ENCODE data around the gene CHMP4B.

CHMP4B gene

DNA sequence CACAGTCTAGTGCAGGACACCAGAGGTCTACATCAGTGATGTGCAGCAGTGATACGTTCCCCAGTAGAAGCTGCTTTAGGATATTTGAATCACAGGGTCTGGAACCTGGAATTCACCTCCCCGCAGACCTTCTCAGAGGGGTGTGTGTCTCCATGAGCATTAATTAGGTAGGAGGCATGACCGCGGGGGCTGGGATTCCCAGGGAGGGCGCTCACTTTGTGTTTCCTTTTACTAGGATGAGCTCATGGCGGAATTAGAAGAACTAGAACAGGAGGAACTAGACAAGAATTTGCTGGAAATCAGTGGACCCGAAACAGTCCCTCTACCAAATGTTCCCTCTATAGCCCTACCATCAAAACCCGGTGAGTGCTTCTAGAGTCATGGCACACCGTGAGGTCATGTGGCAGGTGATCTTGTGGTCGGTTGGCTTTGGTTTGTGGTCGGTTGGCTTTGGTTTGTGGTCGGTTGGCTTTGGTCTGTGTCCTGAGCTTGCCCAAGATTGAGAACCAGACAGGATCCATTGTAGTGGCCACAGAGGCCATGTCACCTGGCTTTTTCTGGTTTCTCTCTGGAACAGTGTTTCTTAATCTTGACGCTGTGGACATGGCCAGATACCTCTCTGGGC lies 40.8 kb downstream of the CHMP4B start:
- Histone ChIP-seq H3K9ac (ENCODE audit: low read length) (no peak overlapping the region), H3K36me3 (ENCODE audit: control insufficient read depth, insufficient read depth, low read length) (peaks cover 55% of the 10 kb centered on the region), H3K27ac (ENCODE audit: low read depth, low read length) (no peak overlapping the region), H3K4me1 (ENCODE audit: control insufficient read depth, insufficient read depth, low read length) (peaks cover 7% of the 10 kb centered on the region; the same call in 1 of the 2 replicates), H3K27me3 (ENCODE audit: control insufficient read depth, insufficient read depth, low read length) (no peaks in the 10 kb centered on the region), H3K9me3 (ENCODE audit: control insufficient read depth, insufficient read depth, low read depth, low read length) (no peaks in the 10 kb centered on the region), H3K4me3 (ENCODE audit: low read depth, low read length) (no peak overlapping the region)

DNA sequence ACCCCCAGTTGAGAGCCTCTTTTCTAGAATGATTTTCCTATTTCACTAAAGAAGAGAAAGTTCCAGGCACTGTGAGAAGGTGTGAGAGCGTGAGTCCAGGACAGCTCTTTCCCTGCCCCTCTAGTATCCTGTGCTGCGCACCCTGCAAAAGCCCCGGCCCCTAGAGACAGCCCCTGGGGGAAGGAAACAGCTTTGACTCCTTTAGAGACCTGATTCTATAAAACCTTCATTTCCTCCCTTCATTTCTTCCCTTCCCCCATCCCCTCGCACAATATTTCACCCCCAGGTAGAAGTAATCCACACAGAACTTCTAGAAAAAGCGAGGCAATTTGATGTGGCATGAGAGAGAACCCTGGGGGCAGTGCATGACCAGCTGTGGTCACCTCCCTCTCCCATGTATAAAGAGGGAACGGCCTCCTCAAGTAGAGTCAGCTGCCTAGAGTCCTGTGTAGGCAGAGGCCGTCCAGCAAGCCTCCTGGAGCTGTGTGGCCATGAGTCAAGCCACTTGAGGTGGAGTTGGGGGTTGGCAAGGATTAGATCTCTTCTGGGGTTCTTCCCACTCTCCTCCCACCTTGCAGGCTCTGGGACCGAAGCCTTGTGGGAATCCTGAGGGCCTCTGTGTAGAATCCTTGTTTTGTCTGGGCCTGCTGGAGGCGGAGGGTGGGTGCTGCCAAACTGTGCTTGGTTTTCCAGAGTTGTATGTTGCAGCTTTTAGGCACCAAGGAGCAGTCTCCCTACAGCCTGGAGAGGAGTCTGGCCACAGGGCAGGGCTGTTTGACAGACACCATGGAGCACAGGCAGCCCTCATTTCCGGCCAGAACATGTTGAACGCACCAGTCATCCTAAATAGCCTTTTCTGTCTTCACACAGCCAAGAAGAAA lies 41.7 kb downstream of the CHMP4B start:
- Histone ChIP-seq H3K9me3 (ENCODE audit: control insufficient read depth, insufficient read depth, low read depth, low read length) (no peaks in the 10 kb centered on the region), H3K4me1 (ENCODE audit: control insufficient read depth, insufficient read depth, low read length) (no peaks in the 10 kb centered on the region), H3K4me3 (ENCODE audit: low read depth, low read length) (no peak overlapping the region), H3K36me3 (ENCODE audit: control insufficient read depth, insufficient read depth, low read length) (peaks cover 55% of the 10 kb centered on the region), H3K9ac (ENCODE audit: low read length) (no peak overlapping the region), H3K27me3 (ENCODE audit: control insufficient read depth, insufficient read depth, low read length) (no peaks in the 10 kb centered on the region), H3K27ac (ENCODE audit: low read depth, low read length) (no peak overlapping the region)

DNA sequence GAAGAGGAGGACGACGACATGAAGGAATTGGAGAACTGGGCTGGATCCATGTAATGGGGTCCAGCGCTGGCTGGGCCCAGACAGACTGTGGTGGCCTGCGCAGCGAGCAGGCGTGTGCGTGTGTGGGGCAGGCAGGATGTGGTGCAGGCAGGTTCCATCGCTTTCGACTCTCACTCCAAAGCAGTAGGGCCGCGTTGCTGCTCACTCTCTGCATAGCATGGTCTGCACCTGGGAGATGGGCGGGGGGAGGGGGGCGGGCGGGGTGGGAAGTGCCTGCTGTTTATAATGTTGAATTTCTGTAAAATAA lies 42.3 kb downstream of the CHMP4B start:
- H3K27ac ChIP-seq (ENCODE audit: low read depth, low read length) = no peak overlapping the region

DNA sequence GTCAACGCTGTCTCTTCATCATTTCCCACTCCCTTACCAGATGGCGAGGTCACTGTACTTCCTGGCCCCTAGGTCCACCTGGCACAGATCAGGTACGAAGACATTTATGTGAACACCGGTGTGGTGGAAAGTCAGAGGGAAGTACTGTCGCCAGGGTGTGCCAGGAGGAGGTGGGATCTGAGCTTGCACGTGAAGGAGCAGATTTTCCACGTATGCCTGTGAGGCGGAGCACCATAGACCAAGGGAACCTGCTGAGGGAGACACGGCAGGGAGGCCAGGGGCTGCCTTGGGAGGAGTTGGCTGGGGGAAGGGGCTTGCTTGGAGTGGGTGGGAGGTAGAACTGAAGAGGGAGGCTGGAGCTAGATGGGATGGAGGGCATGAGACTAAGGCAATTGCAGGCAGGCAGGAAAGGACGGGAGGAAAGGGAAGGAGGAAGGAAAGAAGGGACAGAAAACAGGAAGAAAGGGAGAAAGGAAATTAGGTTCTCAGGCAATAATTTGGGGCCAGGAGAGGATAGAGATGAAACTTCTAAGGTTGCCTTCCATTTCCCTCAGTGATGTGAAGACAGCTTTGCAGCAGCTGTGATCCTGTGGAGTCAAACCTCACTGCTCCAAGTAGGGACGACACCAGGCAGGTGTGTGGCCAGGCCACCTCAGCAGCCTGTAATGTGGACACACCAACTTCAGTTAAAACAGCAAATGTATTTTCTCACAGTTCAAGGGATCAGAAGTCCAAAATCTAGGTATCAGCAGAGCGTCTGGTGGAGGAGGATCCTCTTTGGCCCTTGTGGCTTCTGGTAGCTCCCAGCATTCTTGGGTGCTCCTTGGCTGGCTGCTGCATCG lies 46.8 kb downstream of the CHMP4B start:
- Histone ChIP-seq H3K9me3 (ENCODE audit: control insufficient read depth, insufficient read depth, low read depth, low read length) (no peaks in the 10 kb centered on the region), H3K4me1 (ENCODE audit: control insufficient read depth, insufficient read depth, low read length) (peaks cover 11% of the 10 kb centered on the region; the same call in 1 of the 2 replicates), H3K27me3 (ENCODE audit: control insufficient read depth, insufficient read depth, low read length) (no peaks in the 10 kb centered on the region), H3K9ac (ENCODE audit: low read length) (no peak overlapping the region), H3K36me3 (ENCODE audit: control insufficient read depth, insufficient read depth, low read length) (peaks cover 36% of the 10 kb centered on the region), H3K4me3 (ENCODE audit: low read depth, low read length) (no peak overlapping the region), H3K27ac (ENCODE audit: low read depth, low read length) (no peak overlapping the region)

More for the DNA sequence above, 42.3 kb downstream of the CHMP4B start:
- H3K36me3 ChIP-seq (ENCODE audit: control insufficient read depth, insufficient read depth, low read length) = peaks cover 55% of the 10 kb centered on the region
- H3K4me3 ChIP-seq (ENCODE audit: low read depth, low read length) = no peak overlapping the region
- H3K4me1 ChIP-seq (ENCODE audit: control insufficient read depth, insufficient read depth, low read length) = no peaks in the 10 kb centered on the region
- H3K27me3 ChIP-seq (ENCODE audit: control insufficient read depth, insufficient read depth, low read length) = no peaks in the 10 kb centered on the region
- H3K9ac ChIP-seq (ENCODE audit: low read length) = no peak overlapping the region
- H3K9me3 ChIP-seq (ENCODE audit: control insufficient read depth, insufficient read depth, low read depth, low read length) = no peaks in the 10 kb centered on the region

DNA sequence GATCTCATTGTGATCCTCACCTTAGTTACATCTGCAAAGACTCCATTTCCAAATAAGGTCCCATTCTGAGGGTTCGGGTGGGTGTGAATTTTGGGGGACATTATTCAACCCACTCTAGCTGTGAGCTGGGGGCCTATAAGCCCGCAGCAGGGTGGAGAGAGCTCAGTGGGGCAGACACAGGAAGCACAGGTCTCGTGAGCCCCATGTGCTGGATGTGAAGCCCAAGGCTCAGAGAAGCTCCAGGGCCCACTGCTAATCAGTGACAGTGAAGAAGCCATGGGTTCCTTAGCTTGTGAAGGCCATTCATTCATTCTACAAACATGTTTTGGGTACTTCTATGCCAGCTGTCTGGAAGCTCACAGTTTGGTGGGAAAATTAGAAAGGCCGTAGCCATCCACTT lies 47.5 kb downstream of the CHMP4B start:
- no peak overlapping the region for H3K9ac ChIP-seq (ENCODE audit: low read length)
- no peaks in the 10 kb centered on the region for H3K27me3 ChIP-seq (ENCODE audit: control insufficient read depth, insufficient read depth, low read length)
- peaks cover 30% of the 10 kb centered on the region for H3K36me3 ChIP-seq (ENCODE audit: control insufficient read depth, insufficient read depth, low read length)
- H3K9me3 ChIP-seq (ENCODE audit: control insufficient read depth, insufficient read depth, low read depth, low read length) = no peaks in the 10 kb centered on the region
- H3K4me1 ChIP-seq (ENCODE audit: control insufficient read depth, insufficient read depth, low read length) = peaks cover 11% of the 10 kb centered on the region; the same call in 1 of the 2 replicates
- H3K27ac ChIP-seq (ENCODE audit: low read depth, low read length) = no peak overlapping the region
- H3K4me3 ChIP-seq (ENCODE audit: low read depth, low read length) = no peak overlapping the region

DNA sequence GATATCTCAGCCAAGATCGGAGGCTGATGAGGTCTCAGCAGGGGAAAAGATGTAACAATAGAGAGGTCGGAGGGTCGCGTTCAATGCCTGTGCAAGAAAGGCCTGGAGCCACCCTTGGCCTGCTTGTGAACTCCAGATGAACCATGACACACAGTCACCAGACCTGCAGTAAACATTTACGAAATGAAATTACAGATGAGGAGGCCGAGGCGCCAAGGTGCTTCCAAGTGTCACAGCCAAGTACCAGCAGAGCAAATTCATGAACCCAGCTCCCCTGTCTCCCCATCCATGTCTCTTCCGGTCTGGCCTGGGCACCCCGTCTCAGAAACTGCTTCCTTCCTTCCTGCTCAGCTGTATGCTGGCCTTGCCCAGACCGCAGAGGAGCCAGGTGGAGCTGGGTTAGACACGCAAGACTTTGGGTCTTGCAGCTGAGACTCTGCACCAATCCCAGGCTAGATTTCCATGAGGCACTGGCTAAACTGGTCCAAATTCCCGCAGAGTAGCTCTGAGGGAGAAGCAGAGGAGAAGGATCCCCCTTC lies 48.1 kb downstream of the CHMP4B start:
- Histone ChIP-seq H3K36me3 (ENCODE audit: control insufficient read depth, insufficient read depth, low read length) (peaks cover 24% of the 10 kb centered on the region), H3K9ac (ENCODE audit: low read length) (no peak overlapping the region), H3K9me3 (ENCODE audit: control insufficient read depth, insufficient read depth, low read depth, low read length) (no peaks in the 10 kb centered on the region), H3K27ac (ENCODE audit: low read depth, low read length) (no peak overlapping the region), H3K4me3 (ENCODE audit: low read depth, low read length) (no peak overlapping the region), H3K27me3 (ENCODE audit: control insufficient read depth, insufficient read depth, low read length) (no peaks in the 10 kb centered on the region), H3K4me1 (ENCODE audit: control insufficient read depth, insufficient read depth, low read length) (peaks cover 11% of the 10 kb centered on the region; the same call in 1 of the 2 replicates)

DNA sequence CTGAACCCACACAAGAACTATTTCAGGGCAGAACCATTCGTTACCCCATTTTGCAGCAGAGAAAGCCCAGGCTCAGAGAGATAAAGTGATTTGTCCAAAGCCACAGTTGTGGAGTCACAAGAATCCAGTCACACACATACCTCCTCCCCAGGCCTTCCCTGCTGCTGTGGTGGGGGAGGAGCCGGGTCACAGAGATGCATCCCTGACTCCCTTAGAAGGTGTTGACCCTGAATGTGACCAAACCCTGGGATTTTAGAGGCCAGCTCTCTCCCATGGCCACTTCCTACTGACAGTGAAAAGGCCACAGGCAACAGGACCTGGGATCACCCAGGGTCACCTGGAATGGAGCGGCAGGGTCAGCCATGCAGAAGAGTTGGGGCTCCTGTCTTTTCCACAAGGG lies 48.6 kb downstream of the CHMP4B start:
- H3K9me3 ChIP-seq (ENCODE audit: control insufficient read depth, insufficient read depth, low read depth, low read length) = no peaks in the 10 kb centered on the region
- H3K27ac ChIP-seq (ENCODE audit: low read depth, low read length) = no peak overlapping the region
- H3K4me3 ChIP-seq (ENCODE audit: low read depth, low read length) = no peak overlapping the region
- H3K4me1 ChIP-seq (ENCODE audit: control insufficient read depth, insufficient read depth, low read length) = peaks cover 11% of the 10 kb centered on the region; the same call in 1 of the 2 replicates
- H3K9ac ChIP-seq (ENCODE audit: low read length) = no peak overlapping the region
- peaks cover 19% of the 10 kb centered on the region for H3K36me3 ChIP-seq (ENCODE audit: control insufficient read depth, insufficient read depth, low read length)
- H3K27me3 ChIP-seq (ENCODE audit: control insufficient read depth, insufficient read depth, low read length) = no peaks in the 10 kb centered on the region

DNA sequence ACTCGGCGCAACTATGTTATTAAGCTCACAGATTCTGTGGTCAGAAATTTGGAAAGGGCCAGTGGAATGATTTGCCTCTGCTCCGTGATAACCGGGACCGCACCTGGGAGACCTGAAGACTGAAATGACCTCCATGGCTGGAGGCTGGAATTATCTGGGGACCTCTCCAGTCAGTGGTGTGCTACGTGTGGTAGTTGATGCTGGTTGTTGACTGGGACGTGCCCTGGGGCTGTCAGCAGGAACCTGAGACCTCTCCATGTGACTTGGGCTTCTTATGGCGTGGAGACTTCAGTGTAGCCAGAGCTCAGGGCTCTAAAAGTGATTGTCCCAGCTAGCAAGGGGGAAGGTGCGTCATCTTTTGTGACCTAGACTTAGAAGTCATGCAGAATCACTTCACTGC lies 50.3 kb downstream of the CHMP4B start:
- H3K36me3 ChIP-seq (ENCODE audit: control insufficient read depth, insufficient read depth, low read length) = peaks cover 5% of the 10 kb centered on the region
- H3K9me3 ChIP-seq (ENCODE audit: control insufficient read depth, insufficient read depth, low read depth, low read length) = no peaks in the 10 kb centered on the region
- no peaks in the 10 kb centered on the region for H3K27me3 ChIP-seq (ENCODE audit: control insufficient read depth, insufficient read depth, low read length)
- H3K27ac ChIP-seq (ENCODE audit: low read depth, low read length) = no peak overlapping the region
- peaks cover 11% of the 10 kb centered on the region; the same call in 1 of the 2 replicates for H3K4me1 ChIP-seq (ENCODE audit: control insufficient read depth, insufficient read depth, low read length)
- H3K9ac ChIP-seq (ENCODE audit: low read length) = no peak overlapping the region
- H3K4me3 ChIP-seq (ENCODE audit: low read depth, low read length) = no peak overlapping the region

DNA sequence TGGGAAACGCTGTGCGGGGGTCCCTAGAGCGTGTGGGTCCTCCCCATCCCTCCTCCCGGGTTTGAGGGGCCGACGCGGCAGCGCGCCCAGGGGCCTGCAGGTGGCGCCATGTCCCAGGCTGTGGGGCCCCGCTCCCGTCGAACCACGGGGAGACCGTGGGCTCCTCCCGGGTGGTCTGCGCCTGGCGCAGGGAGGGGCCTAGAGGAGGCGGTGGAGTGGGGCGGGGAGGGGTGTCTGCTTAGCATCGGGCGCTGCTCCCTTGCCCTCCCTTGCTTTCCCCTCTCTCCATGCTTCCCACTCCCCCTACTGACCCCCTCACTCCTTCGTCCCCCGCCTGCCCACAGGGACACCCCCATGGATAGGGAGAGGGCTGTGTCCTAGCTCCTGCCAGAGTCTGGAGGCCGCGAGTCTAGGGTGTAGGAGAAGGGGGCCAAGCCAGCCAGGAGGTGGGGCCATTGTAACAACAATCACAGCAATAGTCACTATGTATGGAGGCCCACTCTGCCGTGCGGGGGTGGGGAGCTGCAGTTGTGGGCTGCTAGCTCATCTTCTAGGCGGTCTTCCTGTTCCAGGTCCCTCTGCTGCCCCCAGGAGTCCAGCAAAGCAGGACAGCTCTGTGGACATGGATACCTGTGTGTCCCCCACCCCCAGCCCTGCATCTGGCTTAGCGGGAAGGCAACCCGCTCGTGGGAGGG lies 51.7 kb downstream of the CHMP4B start:
- Histone ChIP-seq H3K36me3 (ENCODE audit: control insufficient read depth, insufficient read depth, low read length) (no peaks in the 10 kb centered on the region), H3K4me1 (ENCODE audit: control insufficient read depth, insufficient read depth, low read length) (peaks cover 11% of the 10 kb centered on the region; the same call in 1 of the 2 replicates), H3K27me3 (ENCODE audit: control insufficient read depth, insufficient read depth, low read length) (no peaks in the 10 kb centered on the region), H3K27ac (ENCODE audit: low read depth, low read length) (no peak overlapping the region), H3K9me3 (ENCODE audit: control insufficient read depth, insufficient read depth, low read depth, low read length) (no peaks in the 10 kb centered on the region), H3K9ac (ENCODE audit: low read length) (no peak overlapping the region), H3K4me3 (ENCODE audit: low read depth, low read length) (peak overlapping the region; percentile 38; the same call in 1 of the 2 replicates)
